ENCODE data around the gene DGKQ. TPM values are rescaled to one million over a fixed set of nuclear protein-coding genes. Genes with fewer than 3 reads are reported as not detected.

The DGKQ gene
- total and polyA plus RNA-seq, 2 donors from 2014 or later: 3.5 to 13.7 TPM

DNA sequence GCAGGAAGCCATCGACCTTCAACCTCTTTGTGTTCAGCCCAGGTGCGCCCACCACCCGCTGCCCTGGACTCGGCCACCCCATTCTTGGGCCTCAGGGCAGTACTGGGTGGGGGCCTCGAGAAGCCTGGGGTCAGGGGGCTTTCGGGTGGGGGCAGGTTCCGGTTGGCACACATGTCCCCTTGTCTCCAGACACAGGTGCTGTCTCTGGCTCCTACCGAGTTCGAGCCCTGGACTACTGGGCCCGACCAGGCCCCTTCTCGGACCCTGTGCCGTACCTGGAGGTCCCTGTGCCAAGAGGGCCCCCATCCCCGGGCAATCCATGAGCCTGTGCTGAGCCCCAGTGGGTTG, 30.7 kb upstream of the DGKQ start:
- DNase-seq: no peak
- H3K9me3 ChIP-seq (ENCODE audit: control insufficient read depth in 2 of 3, insufficient read depth in 1 of 3, low read length in 3 of 3): no peaks in the 10 kb centered on the region
- H3K9ac ChIP-seq (ENCODE audit: low read length in 3 of 3): no peak overlapping the region
- FAIRE-seq: no peak
- H3K27ac ChIP-seq (ENCODE audit: low read depth in 2 of 2, low read length in 2 of 2): no peak overlapping the region
- no peak overlapping the region for H3K4me3 ChIP-seq (ENCODE audit: low read length in 3 of 3)
- peaks cover 0 to 9% (median 0%) of the 10 kb centered on the region in 3 donors for H3K4me1 ChIP-seq (ENCODE audit: control insufficient read depth in 2 of 3, insufficient read depth in 2 of 3, low read depth in 1 of 3, low read length in 3 of 3)
- H3K36me3 ChIP-seq (ENCODE audit: control insufficient read depth in 2 of 3, insufficient read depth in 3 of 3, low read length in 3 of 3): no peaks in the 10 kb centered on the region
- TF ChIP-seq, protein P1, sequence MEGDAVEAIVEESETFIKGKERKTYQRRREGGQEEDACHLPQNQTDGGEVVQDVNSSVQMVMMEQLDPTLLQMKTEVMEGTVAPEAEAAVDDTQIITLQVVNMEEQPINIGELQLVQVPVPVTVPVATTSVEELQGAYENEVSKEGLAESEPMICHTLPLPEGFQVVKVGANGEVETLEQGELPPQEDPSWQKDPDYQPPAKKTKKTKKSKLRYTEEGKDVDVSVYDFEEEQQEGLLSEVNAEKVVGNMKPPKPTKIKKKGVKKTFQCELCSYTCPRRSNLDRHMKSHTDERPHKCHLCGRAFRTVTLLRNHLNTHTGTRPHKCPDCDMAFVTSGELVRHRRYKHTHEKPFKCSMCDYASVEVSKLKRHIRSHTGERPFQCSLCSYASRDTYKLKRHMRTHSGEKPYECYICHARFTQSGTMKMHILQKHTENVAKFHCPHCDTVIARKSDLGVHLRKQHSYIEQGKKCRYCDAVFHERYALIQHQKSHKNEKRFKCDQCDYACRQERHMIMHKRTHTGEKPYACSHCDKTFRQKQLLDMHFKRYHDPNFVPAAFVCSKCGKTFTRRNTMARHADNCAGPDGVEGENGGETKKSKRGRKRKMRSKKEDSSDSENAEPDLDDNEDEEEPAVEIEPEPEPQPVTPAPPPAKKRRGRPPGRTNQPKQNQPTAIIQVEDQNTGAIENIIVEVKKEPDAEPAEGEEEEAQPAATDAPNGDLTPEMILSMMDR (IDR thresholded peaks at IDR 0.05; ENCODE audit: borderline replicate concordance, extremely low read depth, insufficient read depth): no peak
- peaks cover 13% of the 10 kb centered on the region for H3K27me3 ChIP-seq (ENCODE audit: control insufficient read depth, insufficient read depth, low read length)
- intact Hi-C loops (cut with DNase I): no loop called here

DNA sequence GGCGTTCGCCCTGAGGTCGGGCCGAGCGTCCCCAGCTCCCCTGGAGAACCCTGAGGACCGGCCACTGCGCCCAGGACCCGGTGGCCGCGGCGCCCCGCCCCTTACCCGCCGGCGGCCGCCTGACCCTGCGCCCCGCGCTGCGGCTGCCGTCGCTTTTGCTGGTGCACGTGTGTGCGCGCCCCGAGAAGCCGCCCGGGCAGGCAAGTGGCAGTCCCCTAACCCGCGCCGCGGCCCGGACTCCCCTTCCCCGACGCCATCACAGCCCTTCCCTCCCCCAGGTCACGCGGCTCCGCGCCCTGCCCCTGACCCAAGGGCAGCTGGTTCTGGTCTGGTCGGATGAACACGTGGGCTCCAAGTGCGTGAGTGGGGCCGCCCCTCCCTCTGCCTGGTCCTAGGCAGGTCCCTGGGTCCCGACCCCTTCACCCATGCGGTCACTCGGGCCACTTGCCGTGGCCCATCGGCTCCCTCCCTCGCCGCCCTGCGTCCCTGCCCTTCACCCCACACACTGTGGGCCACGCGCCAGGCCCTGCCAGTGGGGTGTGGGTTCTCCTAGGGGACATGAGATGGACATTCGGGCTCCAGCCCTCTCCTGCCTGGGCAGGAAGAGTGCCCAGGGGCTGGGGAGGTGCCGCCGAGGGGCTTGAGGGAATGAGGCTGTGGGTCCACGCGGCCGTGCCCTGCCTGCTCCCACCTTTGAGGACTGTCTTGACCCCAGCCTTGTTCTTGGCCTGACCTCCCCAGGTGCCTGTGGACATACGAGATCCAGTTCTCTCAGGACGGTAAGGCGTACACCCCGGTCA, 30.1 kb upstream of the DGKQ start:
- no peak for FAIRE-seq
- Histone ChIP-seq H3K27ac (ENCODE audit: low read depth in 2 of 2, low read length in 2 of 2) (no peak overlapping the region), H3K4me1 (ENCODE audit: control insufficient read depth in 2 of 3, insufficient read depth in 2 of 3, low read depth in 1 of 3, low read length in 3 of 3) (peaks cover 0 to 6% (median 0%) of the 10 kb centered on the region in 3 donors), H3K36me3 (ENCODE audit: control insufficient read depth in 2 of 3, insufficient read depth in 3 of 3, low read length in 3 of 3) (no peaks in the 10 kb centered on the region), H3K4me3 (ENCODE audit: low read length in 3 of 3) (no peak overlapping the region), H3K9ac (ENCODE audit: low read length in 3 of 3) (no peak overlapping the region), H3K27me3 (ENCODE audit: control insufficient read depth, insufficient read depth, low read length) (peaks cover 12% of the 10 kb centered on the region), H3K9me3 (ENCODE audit: control insufficient read depth in 2 of 3, insufficient read depth in 1 of 3, low read length in 3 of 3) (no peaks in the 10 kb centered on the region)
- intact Hi-C loops (cut with DNase I): no loop called here
- no peak for DNase-seq
- TF ChIP-seq, protein P1 (IDR thresholded peaks at IDR 0.05; ENCODE audit: borderline replicate concordance, extremely low read depth, insufficient read depth): no peak

DNA sequence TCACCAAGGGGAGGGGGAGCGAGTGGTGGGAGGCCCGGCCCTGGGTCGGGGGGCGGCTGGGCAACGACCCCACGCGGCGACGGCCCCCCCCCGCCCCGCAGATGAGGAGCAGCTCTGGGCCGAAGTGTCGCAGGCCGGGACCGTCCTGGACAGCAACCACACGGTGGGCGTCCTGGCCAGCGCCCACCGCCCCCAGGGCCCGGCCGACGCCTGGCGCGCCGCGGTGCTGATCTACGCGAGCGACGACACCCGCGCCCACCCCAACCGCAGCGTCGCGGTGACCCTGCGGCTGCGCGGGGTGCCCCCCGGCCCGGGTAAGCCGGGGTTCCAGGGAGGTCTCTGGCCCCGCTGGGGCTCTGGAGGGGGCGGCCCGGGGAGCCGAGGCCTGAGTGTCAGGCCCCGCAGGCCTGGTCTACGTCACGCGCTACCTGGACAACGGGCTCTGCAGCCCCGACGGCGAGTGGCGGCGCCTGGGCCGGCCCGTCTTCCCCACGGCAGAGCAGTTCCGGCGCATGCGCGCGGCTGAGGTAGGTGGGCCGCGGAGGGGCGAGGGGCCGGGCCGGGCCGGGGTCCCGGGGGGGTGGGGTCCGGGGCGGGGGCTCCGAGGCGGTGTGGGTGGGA, 29.4 kb upstream of the DGKQ start:
- intact Hi-C loops (cut with DNase I): no loop called here
- Histone ChIP-seq H3K36me3 (ENCODE audit: control insufficient read depth in 2 of 3, insufficient read depth in 3 of 3, low read length in 3 of 3) (no peaks in the 10 kb centered on the region), H3K27me3 (ENCODE audit: control insufficient read depth, insufficient read depth, low read length) (peaks cover 18% of the 10 kb centered on the region), H3K4me1 (ENCODE audit: control insufficient read depth in 2 of 3, insufficient read depth in 2 of 3, low read depth in 1 of 3, low read length in 3 of 3) (peaks cover 0 to 7% (median 5%) of the 10 kb centered on the region in 3 donors), H3K9me3 (ENCODE audit: control insufficient read depth in 2 of 3, insufficient read depth in 1 of 3, low read length in 3 of 3) (no peaks in the 10 kb centered on the region), H3K9ac (ENCODE audit: low read length in 3 of 3) (no peak overlapping the region), H3K4me3 (ENCODE audit: low read length in 3 of 3) (no peak overlapping the region), H3K27ac (ENCODE audit: low read depth in 2 of 2, low read length in 2 of 2) (no peak overlapping the region)
- FAIRE-seq: no peak
- TF ChIP-seq, protein P1 (IDR thresholded peaks at IDR 0.05; ENCODE audit: borderline replicate concordance, extremely low read depth, insufficient read depth): no peak
- no peak for DNase-seq

All from kidney (tissue), 14 donors.